CD4-positive, CD25-positive, alpha-beta regulatory T cell (primary cell): Measurements from ENCODE around the gene DPAGT1. TPM values are rescaled to one million over a fixed set of nuclear protein-coding genes. Genes with fewer than 3 reads are reported as not detected.
A peak's percentile ranks its signal among the peaks of the same experiment; 100 is the strongest.
"Not testable (repeated sequence)": the region's sequence is repeated elsewhere in the genome, so short reads cannot be mapped to it uniquely, and the experiment has no call there.

Experiments used
- ATAC-seq, 2 donors: fragments of 150-1000 bp; cut with Tn5 transposase; one replicate each; pipeline ENCODE4 v1.10.0; 2021; ENCODE audit warnings: low read depth in 2 of 2, moderate number of reproducible peaks in 2 of 2, moderate library complexity in 1 of 2
- DNase-seq, 3 donors: peaks; one replicate each; pipeline versions ENCODE4 v3.0.0 to v3.0.0-alpha.2; 2012 to 2022; ENCODE audit warnings: mixed read lengths in 1 of 3
- H3K27ac ChIP-seq: one replicate; pipeline ENCODE4 v1.7.0; 2013; ENCODE audit warnings: mild to moderate bottlenecking, low read length; ENCODE audit not compliant: insufficient read depth, poor library complexity, severe bottlenecking
- H3K27me3 ChIP-seq: one replicate; pipeline ENCODE4 v1.7.0; 2013; ENCODE audit warnings: low read length; ENCODE audit not compliant: control insufficient read depth, insufficient read depth
- H3K36me3 ChIP-seq: one replicate; pipeline ENCODE4 v1.7.0; 2013; ENCODE audit warnings: mild to moderate bottlenecking, low read length, moderate library complexity; ENCODE audit not compliant: control insufficient read depth, insufficient read depth
- H3K4me1 ChIP-seq: 2 replicates; pipeline ENCODE4 v1.7.0; 2013; ENCODE audit warnings: mild to moderate bottlenecking, low read length; ENCODE audit not compliant: insufficient read depth, control insufficient read depth, poor library complexity, severe bottlenecking
- H3K4me3 ChIP-seq: one replicate; pipeline ENCODE4 v1.7.0; 2013; ENCODE audit warnings: low read depth, mild to moderate bottlenecking, low read length, moderate library complexity
- H3K9me3 ChIP-seq, 2 experiments: 1 replicate in 1 of 2; 2 replicates in 1 of 2; pipeline ENCODE4 v1.7.0; 2013; ENCODE audit warnings: low read length in 2 of 2, mild to moderate bottlenecking in 1 of 2, moderate library complexity in 1 of 2; ENCODE audit not compliant: control insufficient read depth in 2 of 2
- H3K27ac Mint-ChIP-seq, 3 donors: one replicate each; pipeline ENCODE4 v1.8.0; 2020 to 2022; ENCODE audit warnings: mild to moderate bottlenecking in 3 of 3, mixed read lengths in 3 of 3, moderate library complexity in 2 of 3
- H3K27me3 Mint-ChIP-seq: one replicate; pipeline ENCODE4 v1.8.0; 2022; ENCODE audit warnings: mild to moderate bottlenecking, mixed read lengths
- H3K36me3 Mint-ChIP-seq: one replicate; pipeline ENCODE4 v1.8.0; 2020; ENCODE audit warnings: mixed read lengths
- H3K4me1 Mint-ChIP-seq, 4 donors: one replicate each; pipeline ENCODE4 v1.8.0; 2020 to 2022; ENCODE audit warnings: mixed read lengths in 4 of 4, mild to moderate bottlenecking in 1 of 4
- H3K4me3 Mint-ChIP-seq, 4 donors: one replicate each; pipeline ENCODE4 v1.8.0; 2020 to 2022; ENCODE audit warnings: mild to moderate bottlenecking in 4 of 4, mixed read lengths in 4 of 4, moderate library complexity in 3 of 4
- H3K9me3 Mint-ChIP-seq, 7 donors: one replicate each; pipeline ENCODE4 v1.8.0; 2020 to 2022; ENCODE audit warnings: mixed read lengths in 7 of 7, mild to moderate bottlenecking in 3 of 7, moderate library complexity in 2 of 7
- polyA plus RNA-seq, 4 donors: library from polyadenylated mRNA; unstranded; fragments of 300-500 nt; fragmentation: Illumina TruSeq; gene quantifications; one replicate each; pipeline ENCODE4 v1.2.3, GENCODE V29; 2021
- total RNA-seq: library from RNA; stranded (reverse); gene quantifications from one replicate; pipeline ENCODE4 v1.2.3, GENCODE V29; 2022

Gene DPAGT1
- total and polyA plus RNA-seq, 5 donors from 2014 or later: 22.5 to 35.2 (median 31.2) TPM

DNA sequence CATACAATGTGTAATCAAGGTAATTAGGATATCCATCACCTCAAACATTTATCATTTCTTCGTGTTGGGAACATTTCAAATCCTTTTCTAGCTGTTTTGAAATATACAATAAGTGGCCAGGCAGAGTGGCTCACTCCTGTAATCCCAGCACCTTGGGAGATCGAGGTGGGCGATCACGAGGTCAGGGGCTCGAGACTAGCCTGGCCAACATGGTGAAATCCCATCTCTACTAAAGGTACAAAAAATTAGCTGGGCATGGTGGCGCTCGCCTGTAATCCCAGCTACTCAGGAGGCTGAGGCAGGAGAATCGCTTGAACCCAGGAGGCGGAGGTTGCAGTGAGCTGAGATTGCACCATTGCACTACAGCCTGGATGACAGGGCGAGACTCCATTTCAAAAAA is 37.6 kb upstream of the DPAGT1 start:
- not testable (repeated sequence) for H3K4me3 Mint-ChIP-seq, ATAC-seq
- H3K27me3 Mint-ChIP-seq: peaks cover 24% of the 10 kb centered on the region

DNA sequence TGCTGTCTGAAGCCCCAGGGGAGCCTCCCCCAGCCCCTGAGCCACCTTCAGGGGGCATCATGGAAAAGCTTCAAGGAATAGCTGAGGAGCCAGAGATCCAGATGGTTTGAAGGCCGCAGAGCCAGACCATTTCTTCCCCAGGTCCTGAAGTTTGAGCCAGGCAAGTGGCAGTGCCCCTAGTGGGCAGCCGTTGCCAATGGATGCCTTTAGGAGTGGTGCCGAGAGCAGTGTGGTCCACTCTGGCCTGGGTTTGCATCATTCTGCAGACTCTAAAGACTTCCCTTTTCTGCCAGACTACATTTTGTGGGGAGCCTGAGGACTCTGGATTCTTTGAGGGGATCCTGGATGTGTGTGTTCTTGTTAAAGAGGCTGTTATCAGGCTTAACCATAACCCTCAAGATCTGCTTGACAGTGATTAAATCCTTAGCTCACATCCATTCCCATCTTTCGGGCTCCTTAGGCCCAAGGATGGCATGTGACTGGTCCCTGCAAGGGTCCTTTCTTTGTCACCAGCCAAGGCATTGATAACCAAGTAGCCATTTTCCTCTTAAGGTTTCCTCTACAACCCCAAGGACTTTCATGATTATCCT is 32.8 kb upstream of the DPAGT1 start:
- DNase-seq (no peak), ATAC-seq (no peak)
- Histone ChIP-seq H3K36me3 (peaks cover 44% of the 10 kb centered on the region), H3K27me3 (no peaks in the 10 kb centered on the region), H3K4me3 (no peak overlapping the region), H3K9me3 (no peaks in the 10 kb centered on the region), H3K27ac (no peak overlapping the region), H3K4me1 (no peaks in the 10 kb centered on the region)
- no peak overlapping the region for H3K27ac Mint-ChIP-seq
- H3K27me3 Mint-ChIP-seq: peaks cover 1% of the 10 kb centered on the region
- H3K4me1 Mint-ChIP-seq: peaks cover 0 to 8% (median 3%) of the 10 kb centered on the region in 4 donors
- no peaks in the 10 kb centered on the region for H3K9me3 Mint-ChIP-seq
- H3K4me3 Mint-ChIP-seq: no peak overlapping the region
- peaks cover 36% of the 10 kb centered on the region for H3K36me3 Mint-ChIP-seq

More for the DNA sequence above, 37.6 kb upstream of the DPAGT1 start:
- H3K9me3 ChIP-seq, H3K4me3 ChIP-seq, H3K27ac ChIP-seq, H3K27ac Mint-ChIP-seq, H3K9me3 Mint-ChIP-seq, H3K36me3 ChIP-seq, H3K4me1 ChIP-seq, H3K27me3 ChIP-seq, DNase-seq, H3K4me1 Mint-ChIP-seq: not testable (repeated sequence)
- peaks cover 13% of the 10 kb centered on the region for H3K36me3 Mint-ChIP-seq

DNA sequence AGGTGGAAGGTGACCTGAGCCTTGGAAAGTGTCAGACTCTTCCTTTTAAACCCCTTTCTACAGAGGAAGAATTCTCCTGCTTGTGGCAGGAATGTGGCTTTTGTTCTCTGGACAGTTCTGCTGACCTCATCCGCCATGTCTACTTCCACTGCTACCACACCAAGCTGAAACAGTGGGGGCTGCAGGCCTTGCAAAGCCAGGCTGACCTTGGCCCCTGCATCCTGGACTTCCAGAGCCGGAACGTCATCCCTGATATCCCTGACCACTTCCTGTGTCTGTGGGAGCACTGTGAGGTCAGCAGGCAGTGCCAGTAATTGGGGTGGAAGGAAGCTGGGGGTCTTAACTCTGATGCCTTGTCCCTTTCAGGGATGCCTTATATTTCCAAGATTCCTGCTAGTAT is 29.0 kb upstream of the DPAGT1 start:
- no peak for ATAC-seq
- no peak overlapping the region for H3K27ac Mint-ChIP-seq
- Histone ChIP-seq H3K36me3 (peaks cover 54% of the 10 kb centered on the region), H3K27ac (no peak overlapping the region), H3K9me3 (no peaks in the 10 kb centered on the region), H3K27me3 (no peaks in the 10 kb centered on the region), H3K4me1 (no peaks in the 10 kb centered on the region), H3K4me3 (no peak overlapping the region)
- H3K4me1 Mint-ChIP-seq: peaks cover 7 to 20% (median 10%) of the 10 kb centered on the region in 4 donors
- H3K36me3 Mint-ChIP-seq: peaks cover 44% of the 10 kb centered on the region
- no peaks in the 10 kb centered on the region for H3K27me3 Mint-ChIP-seq
- H3K4me3 Mint-ChIP-seq: no peak overlapping the region
- no peak for DNase-seq
- H3K9me3 Mint-ChIP-seq: no peaks in the 10 kb centered on the region

DNA sequence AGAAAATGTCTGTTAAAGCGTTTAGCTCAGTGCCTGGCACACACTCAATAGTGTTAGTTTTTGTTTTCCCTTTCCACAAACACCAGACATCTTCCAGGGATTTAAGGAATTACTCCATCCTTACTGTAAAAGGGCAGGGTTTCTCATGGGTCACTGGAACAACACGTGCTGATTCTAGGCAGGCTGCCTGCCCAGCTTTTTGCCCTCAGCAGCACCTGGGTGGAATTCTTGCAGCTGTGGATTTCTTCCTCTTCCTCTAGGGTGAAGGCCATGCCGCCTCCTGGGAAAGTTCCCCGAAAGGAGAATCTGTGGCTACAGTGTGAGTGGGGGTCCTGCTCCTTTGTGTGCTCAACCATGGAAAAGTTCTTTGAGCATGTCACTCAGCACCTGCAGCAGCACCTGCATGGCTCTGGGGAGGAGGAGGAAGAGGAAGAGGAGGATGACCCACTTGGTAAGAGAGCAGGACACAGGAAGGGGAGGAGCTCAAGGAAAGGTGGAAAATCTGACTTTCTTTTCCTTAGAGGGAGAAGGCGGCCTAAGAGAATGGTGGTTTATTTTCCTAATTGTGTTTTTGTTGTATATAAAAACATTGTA is 25.1 kb upstream of the DPAGT1 start:
- H3K27me3 Mint-ChIP-seq: no peaks in the 10 kb centered on the region

DNA sequence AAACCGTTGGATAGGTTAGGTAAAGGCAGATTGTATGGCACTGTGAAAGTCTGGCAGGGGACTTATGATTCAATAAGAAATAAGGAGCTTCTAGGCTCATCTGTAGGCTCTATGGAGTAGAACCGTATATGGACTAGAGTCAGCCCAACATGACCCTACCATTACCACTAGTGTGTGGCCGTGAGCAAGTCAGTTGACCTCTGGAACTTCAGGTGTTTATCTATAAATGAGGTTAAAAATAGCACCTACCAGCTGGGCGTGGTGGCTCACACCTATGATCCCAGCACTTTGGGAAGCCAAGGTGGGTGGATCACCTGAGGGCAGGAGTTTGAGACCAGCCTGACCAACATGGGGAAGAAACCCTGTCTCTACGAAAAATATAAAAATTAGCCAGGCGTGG is 24.2 kb upstream of the DPAGT1 start:
- peaks cover 26% of the 10 kb centered on the region for H3K36me3 ChIP-seq
- H3K9me3 Mint-ChIP-seq: no peaks in the 10 kb centered on the region
- H3K27me3 ChIP-seq: no peaks in the 10 kb centered on the region
- H3K4me1 Mint-ChIP-seq: peaks cover 16 to 51% (median 32%) of the 10 kb centered on the region in 4 donors
- H3K27ac ChIP-seq: no peak overlapping the region
- peaks cover 29% of the 10 kb centered on the region for H3K36me3 Mint-ChIP-seq
- H3K4me1 ChIP-seq: peaks cover 20% of the 10 kb centered on the region
- ATAC-seq: no peak
- H3K4me3 ChIP-seq: no peak overlapping the region
- no peaks in the 10 kb centered on the region for H3K9me3 ChIP-seq
- H3K27ac Mint-ChIP-seq: no peak overlapping the region
- no peaks in the 10 kb centered on the region for H3K27me3 Mint-ChIP-seq
- no peak for DNase-seq
- H3K4me3 Mint-ChIP-seq: no peak overlapping the region

More for the DNA sequence above, 25.1 kb upstream of the DPAGT1 start:
- H3K27ac ChIP-seq: no peak overlapping the region
- peak overlapping the region in 1 of 4 donors; percentile 24 for H3K4me3 Mint-ChIP-seq
- peaks cover 15% of the 10 kb centered on the region for H3K4me1 ChIP-seq
- peak overlapping the region in 2 of 3 donors; percentile 67 to 76 for H3K27ac Mint-ChIP-seq
- no peak for DNase-seq
- H3K9me3 ChIP-seq: no peaks in the 10 kb centered on the region
- H3K4me1 Mint-ChIP-seq: peaks cover 16 to 44% (median 28%) of the 10 kb centered on the region in 4 donors
- peaks cover 33% of the 10 kb centered on the region for H3K36me3 Mint-ChIP-seq
- peaks cover 35% of the 10 kb centered on the region for H3K36me3 ChIP-seq
- no peak overlapping the region for H3K4me3 ChIP-seq
- no peak for ATAC-seq
- H3K27me3 ChIP-seq: no peaks in the 10 kb centered on the region
- no peaks in the 10 kb centered on the region for H3K9me3 Mint-ChIP-seq

DNA sequence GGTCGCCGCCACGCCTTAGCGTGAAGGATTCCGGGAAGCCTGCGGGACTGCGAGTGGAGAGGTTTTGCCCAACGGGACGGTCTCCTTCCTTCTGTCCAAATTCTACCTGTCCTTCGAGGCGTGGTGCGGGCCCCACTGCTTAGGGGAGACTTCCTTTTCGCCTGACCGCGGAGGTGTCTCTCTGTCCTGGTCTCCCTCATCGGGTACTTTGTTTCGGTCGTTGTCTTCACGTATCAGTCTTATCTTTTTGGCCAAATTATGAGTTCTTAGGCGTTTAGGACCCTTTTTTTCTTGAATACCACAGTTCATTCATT is 20.1 kb upstream of the DPAGT1 start:
- no peaks in the 10 kb centered on the region for H3K27me3 ChIP-seq
- peak overlapping the region; percentile 86 to 97 (median 95) for H3K27ac Mint-ChIP-seq
- H3K4me3 ChIP-seq: peak overlapping the region; percentile 88
- H3K36me3 ChIP-seq: peaks cover 19% of the 10 kb centered on the region
- H3K9me3 Mint-ChIP-seq: no peaks in the 10 kb centered on the region
- H3K27me3 Mint-ChIP-seq: no peaks in the 10 kb centered on the region
- H3K4me1 Mint-ChIP-seq: peaks cover 13 to 52% (median 35%) of the 10 kb centered on the region in 4 donors
- peak overlapping the region; percentile 92 to 95 (median 94) for H3K4me3 Mint-ChIP-seq
- H3K4me1 ChIP-seq: peaks cover 23% of the 10 kb centered on the region
- peak overlapping the region; percentile 84 for H3K27ac ChIP-seq
- ATAC-seq: no peak
- H3K9me3 ChIP-seq: no peaks in the 10 kb centered on the region
- DNase-seq: no peak
- H3K36me3 Mint-ChIP-seq: peaks cover 20% of the 10 kb centered on the region

DNA sequence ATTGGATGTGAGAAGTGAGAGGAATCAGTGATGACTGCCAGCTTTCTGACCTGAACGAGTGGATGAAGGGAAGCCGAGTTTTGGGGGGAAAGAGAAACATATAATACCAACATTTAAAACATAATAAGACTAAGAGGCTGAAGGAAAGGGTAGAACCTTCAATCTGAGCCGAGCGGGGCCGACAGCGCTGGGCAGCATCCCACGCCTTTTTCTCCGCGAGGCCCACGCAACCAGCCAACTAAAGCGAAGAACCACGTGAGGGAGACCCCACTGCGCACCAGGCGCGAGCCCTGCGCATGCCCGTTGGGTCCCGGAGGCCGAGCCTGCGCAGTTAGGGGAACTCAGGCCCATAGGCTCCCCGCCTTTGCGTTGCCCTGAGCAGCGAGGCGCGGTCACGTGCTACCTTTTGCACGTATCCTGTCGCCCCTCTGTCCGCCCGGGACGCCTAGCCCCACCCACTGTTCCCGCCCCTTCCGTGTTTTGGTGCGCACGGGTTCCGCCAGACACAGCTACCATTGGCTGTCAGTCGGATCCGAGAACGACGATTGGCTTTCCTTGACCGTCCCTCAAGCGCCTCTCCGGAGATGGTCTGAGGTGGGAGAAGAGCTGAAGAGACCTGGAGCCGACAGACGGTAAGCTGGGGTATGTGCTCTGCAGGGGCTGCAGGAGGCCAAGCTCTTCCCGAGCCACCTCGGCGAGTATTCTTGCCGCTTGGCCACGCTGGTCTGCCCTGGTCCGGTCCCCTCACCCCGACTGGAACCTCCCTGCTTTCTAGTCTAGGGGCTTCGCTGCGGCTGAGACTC is 19.6 kb upstream of the DPAGT1 start, which contains the start of gene HINFP:
TSS of gene HINFP (plus strand) at position 573 of the 803 bp plus-strand sequence. CDS start 5,365 bp downstream, outside the sequence.
- Histone ChIP-seq H3K4me1 (peaks cover 23% of the 10 kb centered on the region), H3K9me3 (no peaks in the 10 kb centered on the region), H3K36me3 (peaks cover 22% of the 10 kb centered on the region), H3K27me3 (no peaks in the 10 kb centered on the region), H3K27ac (peak within 1 kb of the TSS; percentile 84), H3K4me3 (peak within 1 kb of the TSS; percentile 88)
- peak; percentile 98 to 100 (median 100) for DNase-seq
- H3K27me3 Mint-ChIP-seq: no peaks in the 10 kb centered on the region
- H3K4me1 Mint-ChIP-seq: peaks cover 13 to 52% (median 31%) of the 10 kb centered on the region in 4 donors
- peak; percentile 96 to 99 for ATAC-seq
- H3K9me3 Mint-ChIP-seq: no peaks in the 10 kb centered on the region
- H3K27ac Mint-ChIP-seq: peak within 1 kb of the TSS; percentile 86 to 97 (median 95)
- H3K36me3 Mint-ChIP-seq: peaks cover 19% of the 10 kb centered on the region
- peak within 1 kb of the TSS; percentile 92 to 95 (median 94) for H3K4me3 Mint-ChIP-seq
